HUES48 (cell line): ENCODE measurements around the gene CNEP1R1.

ENCODE experiments used
- H3K27ac ChIP-seq: one replicate; pipeline ENCODE4 v1.7.0; 2013; ENCODE audit warnings: low read depth, low read length, inconsistent platforms
- H3K27me3 ChIP-seq: 2 replicates; pipeline ENCODE4 v1.6.1; 2013; ENCODE audit warnings: mild to moderate bottlenecking, low read length; ENCODE audit not compliant: control insufficient read depth, insufficient read depth
- H3K36me3 ChIP-seq: 2 replicates; pipeline ENCODE4 v1.6.1; 2013; ENCODE audit warnings: low read length; ENCODE audit not compliant: control insufficient read depth, insufficient read depth
- H3K4me1 ChIP-seq: 2 replicates; pipeline ENCODE4 v1.6.1; 2013; ENCODE audit warnings: mild to moderate bottlenecking, low read length; ENCODE audit not compliant: control insufficient read depth, insufficient read depth
- H3K4me3 ChIP-seq: 2 replicates; pipeline ENCODE4 v1.5.1; 2013; ENCODE audit warnings: mild to moderate bottlenecking, low read depth, low read length
- H3K9ac ChIP-seq: 2 replicates; pipeline ENCODE4 v1.6.1; 2013; ENCODE audit warnings: mild to moderate bottlenecking, low read depth, low read length, moderate library complexity
- H3K9me3 ChIP-seq: 2 replicates; pipeline ENCODE4 v1.6.1; 2013; ENCODE audit warnings: low read length; ENCODE audit not compliant: control insufficient read depth, insufficient read depth

CNEP1R1 gene

GRCh38 chr16:50038756-50039529, 13.9 kb downstream of the CNEP1R1 start:
- no peak overlapping the region for H3K27ac ChIP-seq
- H3K27me3 ChIP-seq, result no peaks in the 10 kb centered on the region
- H3K9me3 ChIP-seq, result no peaks in the 10 kb centered on the region
- no peaks in the 10 kb centered on the region for H3K4me1 ChIP-seq
- no peak overlapping the region for H3K9ac ChIP-seq
- H3K36me3 ChIP-seq, result peaks cover 34% of the 10 kb centered on the region
- H3K4me3 ChIP-seq, result no peak overlapping the region

- no peaks in the 10 kb centered on the region for H3K9me3 ChIP-seq
- H3K9ac ChIP-seq, result no peak overlapping the region
- H3K27me3 ChIP-seq, result no peaks in the 10 kb centered on the region
- no peak overlapping the region for H3K27ac ChIP-seq
- no peak overlapping the region for H3K4me3 ChIP-seq
- peaks cover 24% of the 10 kb centered on the region for H3K36me3 ChIP-seq
- no peaks in the 10 kb centered on the region for H3K4me1 ChIP-seq
Observed at GRCh38 chr16:50040018-50040417, 15.0 kb downstream of the CNEP1R1 start.

DNA sequence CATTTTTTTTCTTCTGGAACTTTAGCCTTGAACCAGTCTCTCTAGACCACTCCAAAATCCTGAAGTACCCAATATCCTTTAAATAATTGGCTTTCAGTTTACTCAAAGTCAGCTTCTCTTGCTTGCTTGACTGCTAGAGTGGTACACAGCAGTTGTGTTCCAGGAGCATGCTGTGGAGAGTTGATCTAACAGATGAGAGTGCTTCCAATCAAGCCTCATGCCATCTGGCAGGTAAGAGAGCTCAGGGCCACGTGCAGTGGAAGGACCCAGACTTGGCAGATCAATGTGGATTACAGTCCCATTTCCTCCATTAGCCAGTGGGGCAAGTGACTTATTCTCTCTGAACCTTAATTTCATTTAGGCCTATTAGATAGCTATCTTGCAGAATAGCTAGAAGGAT, 15.7 kb downstream of the CNEP1R1 start:
- Histone ChIP-seq H3K27me3 (no peaks in the 10 kb centered on the region), H3K4me1 (no peaks in the 10 kb centered on the region), H3K9ac (no peak overlapping the region), H3K27ac (no peak overlapping the region), H3K36me3 (peaks cover 17% of the 10 kb centered on the region), H3K9me3 (no peaks in the 10 kb centered on the region), H3K4me3 (no peak overlapping the region)

DNA sequence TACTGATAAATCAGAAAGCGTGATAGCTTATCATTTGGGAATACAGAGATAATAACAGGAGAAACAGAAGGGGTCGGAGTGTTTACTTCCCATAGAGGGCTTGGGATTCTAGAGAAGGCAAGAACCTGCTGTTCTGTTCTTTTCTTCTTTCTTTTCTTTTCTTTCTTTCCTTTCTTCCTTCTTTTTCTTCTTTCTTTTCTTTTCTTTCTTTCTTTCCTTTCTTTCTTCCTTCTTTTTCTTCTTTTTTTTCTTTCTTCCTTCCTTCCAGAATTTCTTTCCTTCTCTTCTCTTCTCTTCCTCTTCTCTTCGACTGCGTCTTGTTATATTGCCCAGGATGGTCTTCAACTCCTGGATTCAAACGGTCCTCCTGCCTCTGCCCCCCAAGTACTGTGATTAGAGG, 18.3 kb downstream of the CNEP1R1 start:
- Histone ChIP-seq H3K4me3 (no peak overlapping the region), H3K36me3 (no peaks in the 10 kb centered on the region), H3K4me1 (no peaks in the 10 kb centered on the region), H3K27me3 (no peaks in the 10 kb centered on the region), H3K9ac (no peak overlapping the region), H3K27ac (no peak overlapping the region), H3K9me3 (no peaks in the 10 kb centered on the region)

DNA sequence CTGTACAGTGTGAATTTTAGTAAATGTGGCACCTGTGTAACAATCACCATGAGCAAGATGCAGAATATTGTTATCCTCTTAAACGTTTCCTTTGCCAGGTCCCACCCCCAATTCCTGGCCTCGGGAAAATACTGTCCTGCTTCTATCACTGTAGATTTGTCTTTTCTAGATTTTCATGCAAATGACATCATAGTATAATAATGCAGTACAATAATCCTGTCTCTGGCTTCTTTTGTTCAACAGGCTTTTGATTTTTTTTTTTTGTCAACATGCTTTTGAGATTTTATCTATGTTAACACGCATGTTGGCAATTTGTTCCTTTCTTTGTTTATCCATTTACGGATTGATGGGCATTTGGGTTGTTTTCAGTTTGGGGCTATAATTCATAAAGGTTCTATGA, 20.4 kb downstream of the CNEP1R1 start:
- H3K4me1 ChIP-seq, result no peaks in the 10 kb centered on the region
- H3K9ac ChIP-seq, result no peak overlapping the region
- H3K27ac ChIP-seq, result no peak overlapping the region
- H3K4me3 ChIP-seq, result no peak overlapping the region
- H3K36me3 ChIP-seq, result no peaks in the 10 kb centered on the region
- H3K9me3 ChIP-seq, result no peaks in the 10 kb centered on the region
- H3K27me3 ChIP-seq, result no peaks in the 10 kb centered on the region

- H3K36me3 ChIP-seq, result no peaks in the 10 kb centered on the region
- H3K4me3 ChIP-seq, result no peak overlapping the region
- H3K9me3 ChIP-seq, result no peaks in the 10 kb centered on the region
- no peaks in the 10 kb centered on the region for H3K4me1 ChIP-seq
- no peak overlapping the region for H3K27ac ChIP-seq
- no peak overlapping the region for H3K9ac ChIP-seq
- H3K27me3 ChIP-seq, result no peaks in the 10 kb centered on the region
Observed at GRCh38 chr16:50046853-50047252, 21.8 kb downstream of the CNEP1R1 start.

- no peaks in the 10 kb centered on the region for H3K4me1 ChIP-seq
Observed at GRCh38 chr16:50047864-50048263, 22.8 kb downstream of the CNEP1R1 start.

DNA sequence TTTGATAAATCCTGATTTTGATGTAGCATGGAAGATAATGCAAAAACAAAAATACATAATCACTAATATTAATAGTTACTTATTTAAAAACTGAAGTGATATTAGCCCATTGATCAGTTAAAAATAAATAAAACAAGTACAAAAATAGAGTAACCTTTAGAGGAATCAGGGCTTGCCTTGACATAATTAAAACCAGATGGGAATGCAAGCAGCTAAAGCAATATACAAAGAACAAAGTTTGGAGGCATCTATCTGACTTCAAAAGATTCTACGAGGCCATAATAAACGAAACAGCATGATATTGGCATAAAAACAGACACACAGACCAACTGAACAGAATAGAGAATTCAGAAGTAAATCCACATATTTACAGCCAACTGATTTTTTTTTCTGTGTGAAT, 25.8 kb downstream of the CNEP1R1 start:
- H3K4me1 ChIP-seq, result no peaks in the 10 kb centered on the region
- no peak overlapping the region for H3K27ac ChIP-seq
- no peak overlapping the region for H3K9ac ChIP-seq
- H3K36me3 ChIP-seq, result no peaks in the 10 kb centered on the region
- H3K4me3 ChIP-seq, result no peak overlapping the region
- no peaks in the 10 kb centered on the region for H3K9me3 ChIP-seq
- no peaks in the 10 kb centered on the region for H3K27me3 ChIP-seq

More at GRCh38 chr16:50047864-50048263, 22.8 kb downstream of the CNEP1R1 start:
- Histone ChIP-seq H3K4me3 (no peak overlapping the region), H3K36me3 (no peaks in the 10 kb centered on the region), H3K27me3 (no peaks in the 10 kb centered on the region), H3K9me3 (no peaks in the 10 kb centered on the region), H3K9ac (no peak overlapping the region), H3K27ac (no peak overlapping the region)

DNA sequence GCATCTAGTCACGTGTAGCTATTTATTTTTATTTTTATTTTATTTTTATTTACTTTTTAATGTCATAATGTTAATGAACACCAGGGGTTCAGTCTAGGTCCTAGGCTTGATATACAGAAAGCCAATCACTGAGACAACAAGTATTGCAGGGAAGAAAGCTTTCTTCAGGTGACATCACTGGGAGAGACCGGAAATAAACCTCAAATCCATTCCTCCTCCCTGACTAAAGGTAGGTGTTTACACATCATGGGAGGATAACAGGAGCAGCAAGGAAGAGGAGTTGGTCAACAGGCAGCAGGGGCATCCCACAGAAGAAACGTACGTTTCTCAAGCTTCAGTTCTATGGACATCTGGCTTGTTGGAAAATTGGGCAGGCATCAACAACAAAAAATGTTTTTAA, 31.2 kb downstream of the CNEP1R1 start:
- Histone ChIP-seq H3K4me3 (no peak overlapping the region), H3K4me1 (no peaks in the 10 kb centered on the region), H3K27ac (no peak overlapping the region), H3K9me3 (no peaks in the 10 kb centered on the region), H3K27me3 (no peaks in the 10 kb centered on the region), H3K9ac (no peak overlapping the region), H3K36me3 (no peaks in the 10 kb centered on the region)

- Histone ChIP-seq H3K9me3 (no peaks in the 10 kb centered on the region), H3K27ac (no peak overlapping the region), H3K36me3 (no peaks in the 10 kb centered on the region), H3K4me1 (no peaks in the 10 kb centered on the region), H3K9ac (no peak overlapping the region), H3K4me3 (no peak overlapping the region), H3K27me3 (no peaks in the 10 kb centered on the region)
Observed at GRCh38 chr16:50058091-50058771, 33.2 kb downstream of the CNEP1R1 start.

DNA sequence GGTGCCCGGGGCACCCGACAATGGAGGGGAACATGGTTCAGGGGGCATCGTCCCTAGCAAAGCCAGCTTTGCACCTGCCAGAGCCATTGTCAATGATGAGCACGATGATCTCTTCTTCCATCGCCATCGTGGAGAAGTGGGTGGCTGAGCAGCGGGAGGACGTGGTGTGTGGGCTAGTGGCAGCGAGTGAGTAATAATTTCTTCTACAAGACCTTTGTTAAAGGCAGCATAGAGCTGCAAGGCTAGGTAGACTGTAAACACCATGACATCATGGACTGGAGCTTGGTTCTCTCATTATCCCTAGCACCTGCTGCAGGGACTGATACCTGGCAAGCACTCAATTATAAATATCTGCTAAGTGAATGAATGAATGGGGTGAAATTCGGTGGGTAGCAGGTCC, 34.1 kb downstream of the CNEP1R1 start:
- H3K27ac ChIP-seq, result no peak overlapping the region
- H3K36me3 ChIP-seq, result no peaks in the 10 kb centered on the region
- H3K4me3 ChIP-seq, result no peak overlapping the region
- no peaks in the 10 kb centered on the region for H3K4me1 ChIP-seq
- H3K27me3 ChIP-seq, result no peaks in the 10 kb centered on the region
- H3K9me3 ChIP-seq, result no peaks in the 10 kb centered on the region
- H3K9ac ChIP-seq, result no peak overlapping the region
